Neutrophil (primary cell): ENCODE data around the gene PFN3.

Experiments used
- H3K27ac ChIP-seq: fragments of 200-600 bp; sonication (generic); 2 replicates; pipeline ENCODE4 v1.5.1; 2016; ENCODE audit warnings: mild to moderate bottlenecking, moderate library complexity
- H3K27me3 ChIP-seq: fragments of 200-600 bp; sonication (generic); 2 replicates; pipeline ENCODE4 v1.6.0; 2016; ENCODE audit warnings: mild to moderate bottlenecking
- H3K36me3 ChIP-seq: fragments of 200-600 bp; sonication (generic); 2 replicates; pipeline ENCODE4 v1.5.1; 2017
- H3K4me1 ChIP-seq, 2 experiments: fragments of 200-600 bp in 1 of 2; sonication (generic) in 1 of 2; 1 replicate in 1 of 2; 2 replicates in 1 of 2; pipeline versions ENCODE4 v1.5.1 to v1.6.1; 2013 to 2016; ENCODE audit warnings: low read depth in 1 of 2, low read length in 1 of 2, mild to moderate bottlenecking in 1 of 2, moderate library complexity in 1 of 2; ENCODE audit not compliant: control insufficient read depth in 1 of 2, insufficient read depth in 1 of 2
- H3K4me3 ChIP-seq, 2 experiments: fragments of 200-600 bp in 1 of 2; sonication (generic) in 1 of 2; 1 replicate in 1 of 2; 2 replicates in 1 of 2; pipeline ENCODE4 v1.5.1; 2013 to 2016; ENCODE audit warnings: low read depth in 1 of 2, low read length in 1 of 2, mild to moderate bottlenecking in 1 of 2, moderate library complexity in 1 of 2
- H3K9me3 ChIP-seq: fragments of 200-600 bp; sonication (generic); 2 replicates; pipeline ENCODE4 v1.5.1; 2016
- CTCF ChIP-seq: fragments of 200-600 bp; sonication (generic); IDR thresholded peaks from 2 replicates; pipeline ENCODE4 v1.5.1; 2016; ENCODE audit warnings: antibody characterized with exemption

PFN3 gene

GRCh38 chr5:177434942-177435738 is 34.7 kb upstream of the PFN3 start:
- peak overlapping the region; percentile 98 for H3K27ac ChIP-seq
- H3K4me1 ChIP-seq = peaks cover 80 to 88% of the 10 kb centered on the region in 2 experiments
- no peaks in the 10 kb centered on the region for H3K9me3 ChIP-seq
- H3K4me3 ChIP-seq = no peak overlapping the region
- H3K27me3 ChIP-seq = no peaks in the 10 kb centered on the region
- no peak for TF ChIP-seq CTCF
- peaks cover 95% of the 10 kb centered on the region for H3K36me3 ChIP-seq

- Histone ChIP-seq H3K4me1 (peaks cover 82 to 88% of the 10 kb centered on the region in 2 experiments), H3K4me3 (no peak overlapping the region), H3K27ac (peak overlapping the region; percentile 98), H3K9me3 (no peaks in the 10 kb centered on the region), H3K36me3 (peaks cover 89% of the 10 kb centered on the region), H3K27me3 (no peaks in the 10 kb centered on the region)
- no peak for TF ChIP-seq CTCF
These were observed 34.0 kb upstream of the PFN3 start for GRCh38 chr5:177434437-177434836.

DNA sequence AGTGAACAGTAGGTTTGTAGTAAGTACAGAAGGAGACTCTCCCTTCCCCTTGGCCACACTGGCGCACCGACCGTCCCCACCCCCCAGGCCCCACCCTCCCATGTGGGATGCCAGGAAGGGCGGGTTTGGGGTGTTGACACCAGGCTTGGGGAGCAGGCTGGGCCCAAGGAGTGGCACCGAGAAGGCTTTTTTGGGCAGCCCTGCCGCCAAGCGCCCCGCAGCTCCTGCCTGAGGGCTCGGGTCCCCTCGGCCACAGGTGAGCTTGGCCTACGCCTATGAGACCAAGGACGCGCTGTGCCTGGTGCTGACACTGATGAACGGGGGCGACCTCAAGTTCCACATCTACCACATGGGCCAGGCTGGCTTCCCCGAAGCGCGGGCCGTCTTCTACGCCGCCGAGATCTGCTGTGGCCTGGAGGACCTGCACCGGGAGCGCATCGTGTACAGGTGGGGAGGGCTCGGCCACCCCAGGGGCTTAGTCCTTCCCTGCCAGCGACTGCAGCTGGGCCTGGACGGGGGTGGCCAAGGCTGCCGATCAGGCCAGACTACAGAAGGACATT is 33.3 kb upstream of the PFN3 start:
- Histone ChIP-seq H3K27me3 (no peaks in the 10 kb centered on the region), H3K36me3 (peaks cover 82% of the 10 kb centered on the region), H3K4me3 (peak overlapping the region in 1 of 2 experiments; percentile 88), H3K9me3 (no peaks in the 10 kb centered on the region), H3K27ac (peak overlapping the region; percentile 98), H3K4me1 (peaks cover 85 to 92% of the 10 kb centered on the region in 2 experiments)
- no peak for TF ChIP-seq CTCF

DNA sequence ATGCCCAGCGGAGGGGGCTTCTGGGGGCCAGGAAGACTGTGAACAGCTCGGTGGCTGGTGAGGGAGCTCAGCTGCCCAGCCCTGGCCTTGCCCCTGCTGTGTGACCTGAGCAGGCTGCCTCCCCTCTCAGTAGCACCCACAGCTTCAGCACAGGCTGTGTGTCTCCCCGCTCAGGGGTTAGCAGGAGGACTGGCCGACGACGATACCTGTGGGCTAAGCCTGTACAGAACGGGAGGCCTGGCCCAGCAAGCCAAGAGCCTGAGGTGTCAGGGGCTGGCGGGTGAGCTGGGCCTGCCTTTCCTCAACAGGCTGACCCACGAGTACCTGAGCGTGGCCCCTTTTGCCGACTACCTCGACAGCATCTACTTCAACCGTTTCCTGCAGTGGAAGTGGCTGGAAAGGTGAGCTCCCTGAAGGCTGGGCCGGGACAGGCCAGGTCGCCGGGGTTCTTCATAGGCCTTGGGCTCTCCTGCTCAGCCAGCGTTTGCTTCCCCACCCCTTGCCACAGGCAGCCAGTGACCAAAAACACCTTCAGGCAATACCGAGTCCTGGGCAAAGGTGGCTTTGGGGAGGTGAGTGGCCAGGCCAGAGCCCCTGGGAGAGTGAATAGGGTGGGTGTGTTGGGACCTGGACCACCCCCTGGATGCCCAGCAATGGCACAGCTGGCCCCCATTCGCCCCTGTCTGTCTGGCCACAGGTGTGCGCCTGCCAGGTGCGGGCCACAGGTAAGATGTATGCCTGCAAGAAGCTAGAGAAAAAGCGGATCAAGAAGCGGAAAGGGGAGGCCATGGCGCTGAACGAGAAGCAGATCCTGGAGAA is 32.6 kb upstream of the PFN3 start:
- TF ChIP-seq CTCF = no peak
- H3K4me1 ChIP-seq = peaks cover 88 to 94% of the 10 kb centered on the region in 2 experiments
- H3K36me3 ChIP-seq = peaks cover 75% of the 10 kb centered on the region
- no peaks in the 10 kb centered on the region for H3K9me3 ChIP-seq
- no peaks in the 10 kb centered on the region for H3K27me3 ChIP-seq
- H3K4me3 ChIP-seq = peak overlapping the region; percentile 88 to 97
- H3K27ac ChIP-seq = peak overlapping the region; percentile 98

DNA sequence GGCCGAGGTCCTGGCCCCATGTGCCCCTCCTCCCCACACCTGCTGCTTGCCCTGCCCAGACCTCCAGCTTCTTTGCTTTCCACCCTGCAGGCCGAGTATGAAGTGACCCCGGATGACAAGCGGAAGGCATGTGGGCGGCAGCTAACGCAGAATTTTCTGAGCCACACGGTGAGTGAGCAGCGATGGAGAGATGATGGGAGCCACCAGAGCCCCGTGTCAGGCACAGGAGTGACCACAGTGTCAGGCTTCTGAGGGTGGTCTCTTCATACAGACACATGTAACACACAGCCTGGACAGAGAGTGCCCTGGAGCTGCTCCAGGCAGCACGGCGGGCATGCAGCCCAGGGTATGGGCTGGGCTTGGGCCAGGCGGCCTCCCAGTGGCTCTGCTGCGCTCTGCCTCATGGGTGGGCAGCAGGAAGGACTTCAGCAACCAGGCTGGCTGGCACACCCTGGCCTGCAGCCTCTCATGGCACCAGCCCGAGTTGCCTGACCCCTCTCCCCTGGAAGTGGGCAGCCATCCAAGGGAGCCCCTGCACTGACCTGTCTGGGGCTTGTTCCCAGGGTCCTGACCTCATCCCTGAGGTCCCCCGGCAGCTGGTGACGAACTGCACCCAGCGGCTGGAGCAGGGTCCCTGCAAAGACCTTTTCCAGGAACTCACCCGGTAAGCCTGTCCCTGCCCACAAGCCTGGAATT is 31.8 kb upstream of the PFN3 start:
- H3K36me3 ChIP-seq = peaks cover 72% of the 10 kb centered on the region
- H3K4me3 ChIP-seq = peak overlapping the region; percentile 88 to 97
- peaks cover 92 to 94% of the 10 kb centered on the region in 2 experiments for H3K4me1 ChIP-seq

More for the DNA sequence above, 31.8 kb upstream of the PFN3 start:
- H3K27ac ChIP-seq = peak overlapping the region; percentile 98
- TF ChIP-seq CTCF = no peak
- H3K9me3 ChIP-seq = no peaks in the 10 kb centered on the region
- no peaks in the 10 kb centered on the region for H3K27me3 ChIP-seq
